SH-SY5Y (cell line): ENCODE results near the gene ZNF501.

Source experiments
- GATA2 ChIP-seq: IDR thresholded peaks from 2 replicates; pipeline ENCODE4 v1.6.1; 2011; ENCODE audit warnings: mild to moderate bottlenecking, low read depth, low read length
- GATA3 ChIP-seq: IDR thresholded peaks from 2 replicates; pipeline ENCODE4 v1.6.1; 2011; ENCODE audit warnings: low read depth, mild to moderate bottlenecking, low read length, moderate library complexity

- no peak for TF ChIP-seq GATA2
- TF ChIP-seq GATA3 = no peak
These were observed 5.3 kb downstream of the ZNF501 start for GRCh38 chr3:44734646-44735168.
